GM21825 (cell line): ENCODE results near the gene LASP1NB.
A peak's percentile ranks its signal among the peaks of the same experiment; 100 is the strongest.
"Not testable (repeated sequence)": the region's sequence is repeated elsewhere in the genome, so short reads cannot be mapped to it uniquely, and the experiment has no call there.

ENCODE experiments used
- ATAC-seq: cut with Tn5 transposase; IDR thresholded peaks from one replicate; pipeline ENCODE4 v1.9.1; 2021; ENCODE audit warnings: mild to moderate bottlenecking, moderate library complexity; ENCODE audit not compliant: unreplicated experiment

LASP1NB gene

GRCh38 chr17:38959508-38959907, 34.1 kb downstream of the LASP1NB start:
- ATAC-seq: no peak

- ATAC-seq: no peak
Measured at GRCh38 chr17:38960402-38960801, 35.0 kb downstream of the LASP1NB start.

- ATAC-seq: no peak
Measured at GRCh38 chr17:38961413-38961812, 36.0 kb downstream of the LASP1NB start.

GRCh38 chr17:38967290-38967738, 41.9 kb downstream of the LASP1NB start, which contains the start of gene FBXO47:
TSS of gene FBXO47 (minus strand) at chr17:38967403. CDS start at chr17:38963025, 4,378 bp downstream.
- peak; percentile 47 for ATAC-seq

- no peak for ATAC-seq
Measured at GRCh38 chr17:38969281-38969680, 43.9 kb downstream of the LASP1NB start.

GRCh38 chr17:38970128-38970527, 44.7 kb downstream of the LASP1NB start:
- ATAC-seq: no peak

- no peak for ATAC-seq
Measured at GRCh38 chr17:38970804-38971203, 45.4 kb downstream of the LASP1NB start.

GRCh38 chr17:38976187-38976551, 50.8 kb downstream of the LASP1NB start:
- not testable (repeated sequence) for ATAC-seq

GRCh38 chr17:38978180-38978579, 52.8 kb downstream of the LASP1NB start:
- ATAC-seq: no peak
